Natural killer cell (primary cell): ENCODE data around the gene FBH1. TPM values are rescaled to one million over a fixed set of nuclear protein-coding genes. Genes with fewer than 3 reads are reported as not detected.
"Not testable (repeated sequence)": the region's sequence is repeated elsewhere in the genome, so short reads cannot be mapped to it uniquely, and the experiment has no call there.

ENCODE experiments used
- ATAC-seq, 3 donors: fragments of 150-1000 bp in 2 of 3; fragments of 200-7000 bp in 1 of 3; cut with Tn5 transposase; 1 replicate in 1 of 3; 2 replicates in 2 of 3; pipeline ENCODE4 v1.10.0; 2021; ENCODE audit warnings: mild to moderate bottlenecking in 2 of 3, moderate library complexity in 2 of 3
- DNase-seq, 2 donors: peaks; one replicate each; pipeline versions ENCODE4 v3.0.0 to v3.0.0-alpha.2; 2013 to 2021; ENCODE audit warnings: mixed read lengths in 1 of 2
- H3K27ac ChIP-seq: one replicate; pipeline ENCODE4 v1.5.1; 2013; ENCODE audit warnings: mild to moderate bottlenecking, low read length
- H3K27me3 ChIP-seq: one replicate; pipeline ENCODE4 v1.6.1; 2013; ENCODE audit warnings: low read length; ENCODE audit not compliant: control insufficient read depth, insufficient read depth
- H3K36me3 ChIP-seq: one replicate; pipeline ENCODE4 v1.6.1; 2013; ENCODE audit warnings: low read length; ENCODE audit not compliant: control insufficient read depth, insufficient read depth
- H3K4me1 ChIP-seq: one replicate; pipeline ENCODE4 v1.6.1; 2013; ENCODE audit warnings: low read length; ENCODE audit not compliant: control insufficient read depth, insufficient read depth
- H3K4me3 ChIP-seq: one replicate; pipeline ENCODE4 v1.5.1; 2013; ENCODE audit warnings: low read length
- H3K9me3 ChIP-seq: one replicate; pipeline ENCODE4 v1.6.1; 2013; ENCODE audit warnings: low read length; ENCODE audit not compliant: control insufficient read depth, insufficient read depth
- H3K27ac Mint-ChIP-seq, 2 donors: one replicate each; pipeline ENCODE4 v1.8.0; 2022; ENCODE audit warnings: mild to moderate bottlenecking in 2 of 2, mixed read lengths in 2 of 2, moderate library complexity in 1 of 2
- H3K27me3 Mint-ChIP-seq, 2 donors: one replicate each; pipeline ENCODE4 v1.8.0; 2022; ENCODE audit warnings: low read depth in 2 of 2, mixed read lengths in 2 of 2
- H3K36me3 Mint-ChIP-seq: one replicate; pipeline ENCODE4 v1.8.0; 2022; ENCODE audit warnings: mixed read lengths
- H3K4me1 Mint-ChIP-seq, 2 donors: one replicate each; pipeline ENCODE4 v1.8.0; 2022; ENCODE audit warnings: mixed read lengths in 2 of 2
- H3K4me3 Mint-ChIP-seq: one replicate; pipeline ENCODE4 v1.8.0; 2022; ENCODE audit warnings: mild to moderate bottlenecking, moderate library complexity, mixed read lengths
- H3K9me3 Mint-ChIP-seq, 2 donors: one replicate each; pipeline ENCODE4 v1.8.0; 2022; ENCODE audit warnings: mixed read lengths in 2 of 2
- CTCF ChIP-seq: fragments of 200-600 bp; IDR thresholded peaks from one replicate; pipeline ENCODE4 v1.8.0; 2022; ENCODE audit warnings: antibody characterized with exemption
- whole genome bisulfite sequencing: methylation state at CpG from one replicate; pipeline ENCODE4 v1.1.7; 2013; ENCODE audit warnings: missing lambda C conversion rate; ENCODE audit not compliant: insufficient coverage; 5-methylcytosine and 5-hydroxymethylcytosine counted together
- intact Hi-C: fragments of 100-400 bp; cut with micrococcal nuclease; formaldehyde crosslinking; loops from one replicate; pipeline ENCODE4 v1.14.2; 2022
- total RNA-seq, 4 donors: library from RNA; stranded (reverse); fragments of 120-200 nt in 1 of 4; gene quantifications; one replicate each; pipeline versions ENCODE4 v1.2.3 to v1.2.4, GENCODE V29; 2013 to 2022

FBH1 gene
- total RNA-seq, 3 donors from 2014 or later (not counting 1 experiment from before 2014, with no cell fraction given), result 49.3 to 64.9 (median 62.7) TPM

GRCh38 chr10:5904227-5904626 is 14.2 kb downstream of the FBH1 start:
- WGBS, result 81% methylated on average over 3 of the region's 4 CpGs
- no peaks in the 10 kb centered on the region for H3K4me1 ChIP-seq
- Mint-ChIP-seq H3K4me1 (peaks cover 6 to 10% of the 10 kb centered on the region in 2 donors), H3K36me3 (no peaks in the 10 kb centered on the region), H3K27ac (no peak overlapping the region), H3K9me3 (no peaks in the 10 kb centered on the region), H3K4me3 (no peak overlapping the region), H3K27me3 (no peaks in the 10 kb centered on the region)
- H3K4me3 ChIP-seq, result no peak overlapping the region
- no peaks in the 10 kb centered on the region for H3K9me3 ChIP-seq
- intact Hi-C loops, result no loop called here
- TF ChIP-seq CTCF, result no peak
- no peak for DNase-seq
- H3K27ac ChIP-seq, result no peak overlapping the region
- ATAC-seq, result no peak
- H3K27me3 ChIP-seq, result no peaks in the 10 kb centered on the region
- peaks cover 24% of the 10 kb centered on the region for H3K36me3 ChIP-seq

GRCh38 chr10:5905854-5906507 is 15.9 kb downstream of the FBH1 start:
- H3K4me3 Mint-ChIP-seq, result no peak overlapping the region
- H3K4me1 Mint-ChIP-seq, result peaks cover 6 to 10% of the 10 kb centered on the region in 2 donors
- H3K9me3 Mint-ChIP-seq, result no peaks in the 10 kb centered on the region
- no peak overlapping the region for H3K27ac ChIP-seq
- intact Hi-C loops, result no loop called here
- DNase-seq (no peak), ATAC-seq (no peak)
- no peaks in the 10 kb centered on the region for H3K9me3 ChIP-seq
- H3K4me1 ChIP-seq, result no peaks in the 10 kb centered on the region
- peaks cover 40% of the 10 kb centered on the region for H3K36me3 ChIP-seq
- H3K27ac Mint-ChIP-seq, result no peak overlapping the region
- H3K27me3 ChIP-seq, result no peaks in the 10 kb centered on the region
- no peaks in the 10 kb centered on the region for H3K36me3 Mint-ChIP-seq
- no peak overlapping the region for H3K4me3 ChIP-seq
- no peaks in the 10 kb centered on the region for H3K27me3 Mint-ChIP-seq
- no peak for TF ChIP-seq CTCF
- WGBS, result 94% methylated on average over 13 of the region's 13 CpGs

GRCh38 chr10:5906651-5907050 is 16.6 kb downstream of the FBH1 start:
- Histone ChIP-seq H3K36me3 (peaks cover 46% of the 10 kb centered on the region), H3K27ac (no peak overlapping the region), H3K4me3 (no peak overlapping the region), H3K4me1 (no peaks in the 10 kb centered on the region), H3K9me3 (no peaks in the 10 kb centered on the region), H3K27me3 (no peaks in the 10 kb centered on the region)
- DNase-seq (no peak), ATAC-seq (no peak)
- no peak overlapping the region for H3K4me3 Mint-ChIP-seq
- TF ChIP-seq CTCF, result no peak
- no peaks in the 10 kb centered on the region for H3K36me3 Mint-ChIP-seq
- no peaks in the 10 kb centered on the region for H3K9me3 Mint-ChIP-seq
- peak overlapping the region in 1 of 2 donors; percentile 15 for H3K27ac Mint-ChIP-seq
- no peaks in the 10 kb centered on the region for H3K27me3 Mint-ChIP-seq
- intact Hi-C loops, result no loop called here
- WGBS, result 90% methylated on average over 5 of the region's 5 CpGs
- H3K4me1 Mint-ChIP-seq, result peaks cover 6 to 10% of the 10 kb centered on the region in 2 donors

GRCh38 chr10:5908676-5909075 is 18.6 kb downstream of the FBH1 start:
- H3K27me3 ChIP-seq, H3K4me3 ChIP-seq, H3K27ac Mint-ChIP-seq, DNase-seq, H3K4me1 ChIP-seq, H3K4me3 Mint-ChIP-seq, H3K9me3 ChIP-seq, ATAC-seq, H3K27me3 Mint-ChIP-seq, H3K36me3 Mint-ChIP-seq, H3K9me3 Mint-ChIP-seq, intact Hi-C loops, H3K27ac ChIP-seq: not testable (repeated sequence)
- H3K4me1 Mint-ChIP-seq, result peaks cover 6 to 10% of the 10 kb centered on the region in 2 donors
- WGBS, result 96% methylated on average over 7 of the region's 7 CpGs
- peaks cover 64% of the 10 kb centered on the region for H3K36me3 ChIP-seq
